ENCODE measurements around the gene PLPP2.
A peak's percentile ranks its signal among the peaks of the same experiment; 100 is the strongest.

Gene PLPP2

GRCh38 chr19:293436-294110 lies 2.4 kb upstream of the PLPP2 start:
- no peak for DNase-seq (ENCODE audit: low spot score)

- DNase-seq (ENCODE audit: low spot score) = no peak
These were observed 1.7 kb upstream of the PLPP2 start for GRCh38 chr19:292951-293350.

- no peak for DNase-seq (ENCODE audit: low spot score)
These were observed 1.2 kb upstream of the PLPP2 start for GRCh38 chr19:292281-292884.

- no peak for DNase-seq (ENCODE audit: low spot score)
These were observed 518 bp upstream of the PLPP2 start for GRCh38 chr19:291561-292280.

- DNase-seq (ENCODE audit: low spot score) = no peak
These were observed 714 bp downstream of the PLPP2 start for GRCh38 chr19:290372-291005.

GRCh38 chr19:289651-290371 lies 1.4 kb downstream of the PLPP2 start:
- DNase-seq (ENCODE audit: low spot score) = peak; percentile 71

GRCh38 chr19:288911-289310 lies 2.3 kb downstream of the PLPP2 start:
- DNase-seq (ENCODE audit: low spot score) = no peak

- DNase-seq (ENCODE audit: low spot score) = no peak
These were observed 3.8 kb downstream of the PLPP2 start for GRCh38 chr19:287381-287871.

- no peak for DNase-seq (ENCODE audit: low spot score)
These were observed 7.8 kb downstream of the PLPP2 start for GRCh38 chr19:283395-283794.

GRCh38 chr19:282501-282900 lies 8.7 kb downstream of the PLPP2 start:
- DNase-seq (ENCODE audit: low spot score) = no peak

GRCh38 chr19:281992-282391 lies 9.2 kb downstream of the PLPP2 start:
- DNase-seq (ENCODE audit: low spot score) = no peak

GRCh38 chr19:281156-281853 lies 9.9 kb downstream of the PLPP2 start:
- no peak for DNase-seq (ENCODE audit: low spot score)

GRCh38 chr19:280541-281009 lies 10.6 kb downstream of the PLPP2 start:
- no peak for DNase-seq (ENCODE audit: low spot score)

- DNase-seq (ENCODE audit: low spot score) = no peak
These were observed 11.5 kb downstream of the PLPP2 start for GRCh38 chr19:279656-280055.

- DNase-seq (ENCODE audit: low spot score) = no peak
These were observed 12.0 kb downstream of the PLPP2 start for GRCh38 chr19:279231-279630.

GRCh38 chr19:277581-278165 lies 13.5 kb downstream of the PLPP2 start:
- DNase-seq (ENCODE audit: low spot score) = no peak

- DNase-seq (ENCODE audit: low spot score) = no peak
These were observed 14.1 kb downstream of the PLPP2 start for GRCh38 chr19:277131-277530.

- DNase-seq (ENCODE audit: low spot score) = no peak
These were observed 15.1 kb downstream of the PLPP2 start for GRCh38 chr19:275958-276646.

GRCh38 chr19:275000-275399 lies 16.2 kb downstream of the PLPP2 start:
- no peak for DNase-seq (ENCODE audit: low spot score)

- no peak for DNase-seq (ENCODE audit: low spot score)
These were observed 17.8 kb downstream of the PLPP2 start for GRCh38 chr19:273393-273792.
